ENCODE data around the gene DMPK. TPM values are rescaled to one million over a fixed set of nuclear protein-coding genes. Genes with fewer than 3 reads are reported as not detected.
A peak's percentile ranks its signal among the peaks of the same experiment; 100 is the strongest.

The DMPK gene
- total and polyA plus RNA-seq, 2 donors (not counting 1 experiment from before 2014, with no cell fraction given) = 54.7 to 115 TPM

- no peak overlapping the region for H3K4me2 ChIP-seq (ENCODE audit: extremely low read depth, insufficient read depth, low read length)
- no peaks in the 10 kb centered on the region for H4K20me1 ChIP-seq (ENCODE audit: control insufficient read depth, extremely low read depth, insufficient read depth, low read length)
- H3K4me3 ChIP-seq (replicated peaks in 1 of 4; ENCODE audit: control extremely low read depth in 1 of 4, insufficient read depth in 1 of 4, low read depth in 3 of 4, low read length in 4 of 4) = no peak overlapping the region
- H3K27ac ChIP-seq (ENCODE audit: insufficient read depth, low read length) = no peak overlapping the region
- no peaks in the 10 kb centered on the region for H3K79me2 ChIP-seq (ENCODE audit: control insufficient read depth, insufficient read depth, low read length)
- no peak overlapping the region for H2AFZ ChIP-seq (ENCODE audit: low read length)
- peaks cover 15% of the 10 kb centered on the region for H3K36me3 ChIP-seq (ENCODE audit: control insufficient read depth, insufficient read depth, low read length)
- peaks cover 2% of the 10 kb centered on the region for H3K4me1 ChIP-seq (ENCODE audit: control insufficient read depth, extremely low read depth, insufficient read depth, low read length)
- no peaks in the 10 kb centered on the region for H3K9me3 ChIP-seq (ENCODE audit: control insufficient read depth, insufficient read depth, low read depth, low read length)
- TF ChIP-seq CTCF (conservative IDR thresholded peaks at IDR 0.05 in 1 of 2, IDR thresholded peaks at IDR 0.05 in 1 of 2; ENCODE audit: low read depth in 1 of 2, low read length in 2 of 2) (no peak), EZH2 (IDR thresholded peaks at IDR 0.05; ENCODE audit: low read length, missing control alignments) (no peak)
- no peaks in the 10 kb centered on the region for H3K27me3 ChIP-seq (ENCODE audit: control insufficient read depth, insufficient read depth, low read length)
- no peak overlapping the region for H3K9ac ChIP-seq (ENCODE audit: insufficient read depth, low read length)
- no peak for DNase-seq (ENCODE audit: low read depth in 2 of 2)
These were observed 35.5 kb upstream of the DMPK start for GRCh38 chr19:45817725-45818301.

- DNase-seq (ENCODE audit: low read depth in 2 of 2) = peak; percentile 83 to 94
- Histone ChIP-seq H3K36me3 (ENCODE audit: control insufficient read depth, insufficient read depth, low read length) (peaks cover 15% of the 10 kb centered on the region), H3K4me1 (ENCODE audit: control insufficient read depth, extremely low read depth, insufficient read depth, low read length) (peaks cover 2% of the 10 kb centered on the region), H3K9me3 (ENCODE audit: control insufficient read depth, insufficient read depth, low read depth, low read length) (no peaks in the 10 kb centered on the region), H3K79me2 (ENCODE audit: control insufficient read depth, insufficient read depth, low read length) (no peaks in the 10 kb centered on the region), H3K4me2 (ENCODE audit: extremely low read depth, insufficient read depth, low read length) (no peak overlapping the region), H3K27me3 (ENCODE audit: control insufficient read depth, insufficient read depth, low read length) (no peaks in the 10 kb centered on the region), H3K4me3 (replicated peaks in 1 of 4; ENCODE audit: control extremely low read depth in 1 of 4, insufficient read depth in 1 of 4, low read depth in 3 of 4, low read length in 4 of 4) (no peak overlapping the region), H2AFZ (ENCODE audit: low read length) (no peak overlapping the region), H3K9ac (ENCODE audit: insufficient read depth, low read length) (no peak overlapping the region), H4K20me1 (ENCODE audit: control insufficient read depth, extremely low read depth, insufficient read depth, low read length) (no peaks in the 10 kb centered on the region), H3K27ac (ENCODE audit: insufficient read depth, low read length) (no peak overlapping the region)
- peak; percentile 94 to 97 for TF ChIP-seq CTCF (conservative IDR thresholded peaks at IDR 0.05 in 1 of 2, IDR thresholded peaks at IDR 0.05 in 1 of 2; ENCODE audit: low read depth in 1 of 2, low read length in 2 of 2)
- no peak for TF ChIP-seq EZH2 (IDR thresholded peaks at IDR 0.05; ENCODE audit: low read length, missing control alignments)
These were observed 34.9 kb upstream of the DMPK start for GRCh38 chr19:45817010-45817724.

- no peak for DNase-seq (ENCODE audit: low read depth in 2 of 2)
- Histone ChIP-seq H3K4me2 (ENCODE audit: extremely low read depth, insufficient read depth, low read length) (no peak overlapping the region), H3K4me1 (ENCODE audit: control insufficient read depth, extremely low read depth, insufficient read depth, low read length) (peaks cover 2% of the 10 kb centered on the region)
These were observed 34.1 kb upstream of the DMPK start for GRCh38 chr19:45816236-45817009.

More at GRCh38 chr19:45816236-45817009, 34.1 kb upstream of the DMPK start:
- Histone ChIP-seq H2AFZ (ENCODE audit: low read length) (no peak overlapping the region), H3K4me3 (replicated peaks in 1 of 4; ENCODE audit: control extremely low read depth in 1 of 4, insufficient read depth in 1 of 4, low read depth in 3 of 4, low read length in 4 of 4) (no peak overlapping the region), H3K9ac (ENCODE audit: insufficient read depth, low read length) (no peak overlapping the region), H4K20me1 (ENCODE audit: control insufficient read depth, extremely low read depth, insufficient read depth, low read length) (no peaks in the 10 kb centered on the region), H3K36me3 (ENCODE audit: control insufficient read depth, insufficient read depth, low read length) (peaks cover 13% of the 10 kb centered on the region), H3K79me2 (ENCODE audit: control insufficient read depth, insufficient read depth, low read length) (no peaks in the 10 kb centered on the region), H3K9me3 (ENCODE audit: control insufficient read depth, insufficient read depth, low read depth, low read length) (no peaks in the 10 kb centered on the region), H3K27me3 (ENCODE audit: control insufficient read depth, insufficient read depth, low read length) (no peaks in the 10 kb centered on the region), H3K27ac (ENCODE audit: insufficient read depth, low read length) (no peak overlapping the region)
- TF ChIP-seq CTCF (conservative IDR thresholded peaks at IDR 0.05 in 1 of 2, IDR thresholded peaks at IDR 0.05 in 1 of 2; ENCODE audit: low read depth in 1 of 2, low read length in 2 of 2) (no peak), EZH2 (IDR thresholded peaks at IDR 0.05; ENCODE audit: low read length, missing control alignments) (no peak)

Measured in fibroblast of lung (primary cell).